ENCODE data around the gene KIF20A.

Gene KIF20A

DNA sequence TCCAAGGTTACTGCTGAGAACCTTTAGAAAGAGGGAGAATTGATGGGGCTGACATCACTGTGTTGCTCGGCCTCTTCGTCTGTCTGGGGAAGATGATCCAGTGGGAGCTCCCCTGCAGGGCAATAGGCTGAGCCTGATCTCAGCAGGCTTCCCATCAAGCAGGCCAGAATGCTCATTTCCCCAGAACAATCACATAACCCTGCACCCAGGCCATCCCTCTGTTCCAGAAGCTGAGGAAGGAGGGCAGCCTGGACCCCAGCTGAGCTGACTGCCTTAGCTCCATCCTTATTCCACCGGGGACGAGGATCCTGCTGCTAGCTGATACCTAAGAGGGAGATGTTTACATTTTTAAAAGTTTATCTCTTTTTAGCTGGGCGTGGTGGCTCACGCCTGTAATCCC is 45.8 kb downstream of the KIF20A start:
- Mint-ChIP-seq H3K4me1 (no peaks in the 10 kb centered on the region), H3K9me3 (no peaks in the 10 kb centered on the region), H3K4me3 (no peak overlapping the region), H3K36me3 (no peaks in the 10 kb centered on the region), H3K27ac (no peak overlapping the region)
- no peak for DNase-seq (ENCODE audit: low spot score in 2 of 2)
- ATAC-seq = no peak

DNA sequence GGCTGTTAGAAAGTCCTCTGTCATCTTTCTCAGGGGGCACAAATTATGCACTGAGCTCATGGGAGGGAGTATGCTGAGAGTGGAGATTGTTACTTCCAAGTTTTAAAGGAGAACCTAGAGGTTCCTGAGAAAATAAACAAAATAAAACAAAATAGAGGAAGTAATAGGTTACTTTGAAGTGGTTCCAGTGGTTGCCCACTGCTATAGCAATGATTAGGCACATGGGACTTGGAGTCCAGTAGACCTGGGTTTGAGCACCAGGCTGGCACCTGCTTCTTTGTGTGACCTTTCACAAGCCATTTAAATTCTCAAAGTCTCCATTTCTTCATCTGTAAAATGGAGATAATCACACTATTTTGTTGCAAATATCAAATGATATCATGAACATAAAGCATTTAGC is 48.0 kb downstream of the KIF20A start:
- no peaks in the 10 kb centered on the region for H3K4me1 Mint-ChIP-seq
- H3K4me3 Mint-ChIP-seq = no peak overlapping the region
- DNase-seq (ENCODE audit: low spot score in 2 of 2) = no peak
- no peak overlapping the region for H3K27ac Mint-ChIP-seq
- no peaks in the 10 kb centered on the region for H3K36me3 Mint-ChIP-seq
- ATAC-seq = no peak
- H3K9me3 Mint-ChIP-seq = no peaks in the 10 kb centered on the region

DNA sequence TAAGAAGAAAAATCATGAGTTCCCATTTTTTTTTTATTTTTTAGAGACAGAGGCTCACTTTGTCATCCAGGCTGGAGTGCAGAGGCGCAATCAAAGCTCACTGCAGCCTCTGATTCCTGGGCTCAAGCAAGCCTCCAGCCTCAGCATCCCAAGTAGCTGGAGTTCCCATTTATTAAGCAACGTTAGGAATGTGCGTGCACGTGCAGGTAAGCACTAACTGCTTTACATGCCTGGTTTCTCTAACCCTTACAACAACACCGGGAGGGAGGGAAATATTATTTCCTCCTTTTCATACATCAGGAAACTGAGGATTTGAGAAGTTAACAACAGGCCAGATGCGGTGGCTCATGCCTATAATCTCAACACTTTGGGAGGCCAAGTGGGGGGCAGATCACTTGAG is 50.5 kb downstream of the KIF20A start:
- H3K4me1 Mint-ChIP-seq = no peaks in the 10 kb centered on the region
- DNase-seq (ENCODE audit: low spot score in 2 of 2) = no peak
- H3K27ac Mint-ChIP-seq = no peak overlapping the region

DNA sequence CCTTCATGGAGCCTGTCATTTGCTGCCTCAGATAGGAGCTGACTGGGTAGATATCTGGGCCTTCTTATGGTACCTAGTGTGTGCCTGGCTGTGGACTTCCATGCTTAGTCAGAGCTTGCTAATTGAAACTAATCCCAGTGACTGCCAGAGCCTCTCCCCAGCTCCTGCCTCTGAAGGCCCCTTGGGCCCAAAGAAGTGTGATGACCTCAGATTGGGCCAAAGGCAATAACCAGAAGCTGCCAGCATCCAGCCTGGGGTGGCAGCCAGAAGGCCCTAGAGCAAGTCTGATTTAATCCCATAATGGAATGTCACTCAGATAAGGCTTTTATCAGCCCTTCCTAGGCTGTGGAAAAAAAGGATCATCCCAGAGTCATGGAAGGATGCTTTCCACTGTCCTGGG is 51.3 kb downstream of the KIF20A start:
- no peak for ATAC-seq
- no peaks in the 10 kb centered on the region for H3K9me3 Mint-ChIP-seq
- no peak overlapping the region for H3K27ac Mint-ChIP-seq
- H3K4me3 Mint-ChIP-seq = no peak overlapping the region
- DNase-seq (ENCODE audit: low spot score in 2 of 2) = no peak
- no peaks in the 10 kb centered on the region for H3K36me3 Mint-ChIP-seq
- H3K4me1 Mint-ChIP-seq = no peaks in the 10 kb centered on the region

More for the DNA sequence above, 50.5 kb downstream of the KIF20A start:
- Mint-ChIP-seq H3K4me3 (no peak overlapping the region), H3K9me3 (no peaks in the 10 kb centered on the region), H3K36me3 (no peaks in the 10 kb centered on the region)
- ATAC-seq = no peak

DNA sequence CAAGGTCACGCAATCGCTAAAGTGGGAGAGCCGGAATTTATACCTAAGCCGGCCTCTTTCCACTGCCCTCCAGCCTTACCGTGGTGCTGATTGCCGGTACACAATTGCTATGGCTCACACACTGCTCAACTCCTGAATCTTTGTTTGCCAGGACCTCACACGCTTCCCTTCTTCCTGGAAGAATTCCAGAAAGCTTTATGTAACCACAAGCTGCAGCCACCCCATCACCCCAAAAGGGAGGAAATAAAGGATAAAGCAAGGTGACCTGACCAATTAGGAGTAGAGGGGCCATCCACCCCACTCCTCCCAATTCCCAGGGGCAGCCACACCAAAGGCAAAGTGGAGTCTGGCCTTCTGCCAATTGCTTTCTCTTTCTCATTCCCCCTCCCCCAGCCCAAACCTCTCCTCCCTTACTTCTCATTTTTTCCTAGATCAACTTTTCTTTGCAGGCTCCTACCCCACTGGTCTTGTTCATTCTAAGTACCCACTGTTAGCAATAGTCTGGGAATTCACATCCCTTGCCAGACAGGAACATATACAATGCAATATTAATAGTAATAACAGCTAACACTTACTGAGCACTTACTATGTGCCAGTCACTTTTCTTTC is 52.2 kb downstream of the KIF20A start:
- Mint-ChIP-seq H3K4me1 (no peaks in the 10 kb centered on the region), H3K36me3 (no peaks in the 10 kb centered on the region), H3K9me3 (no peaks in the 10 kb centered on the region), H3K4me3 (no peak overlapping the region), H3K27ac (no peak overlapping the region)
- ATAC-seq = no peak
- no peak for DNase-seq (ENCODE audit: low spot score in 2 of 2)

DNA sequence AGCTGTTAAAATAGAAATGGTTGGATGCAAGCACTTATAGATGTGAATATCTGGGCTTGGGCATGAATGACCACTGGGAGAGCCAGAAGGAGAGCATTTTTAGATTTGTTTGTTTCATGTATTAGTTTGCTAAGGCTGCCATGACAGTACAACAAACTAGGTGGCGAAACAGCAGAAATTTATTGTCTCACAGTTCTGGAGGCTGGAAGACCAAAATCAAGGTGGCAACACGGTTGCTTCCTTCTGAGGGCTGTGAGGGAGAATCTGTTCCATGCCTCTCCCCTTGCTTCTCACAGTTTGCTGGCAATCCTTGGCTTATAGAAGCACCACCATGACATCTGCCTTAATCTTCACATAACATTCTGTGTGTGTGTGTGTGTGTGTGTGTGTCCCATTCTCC is 54.4 kb downstream of the KIF20A start:
- Mint-ChIP-seq H3K9me3 (no peaks in the 10 kb centered on the region), H3K4me1 (no peaks in the 10 kb centered on the region), H3K4me3 (no peak overlapping the region), H3K36me3 (no peaks in the 10 kb centered on the region), H3K27ac (no peak overlapping the region)
- ATAC-seq (no peak), DNase-seq (ENCODE audit: low spot score in 2 of 2) (no peak)

DNA sequence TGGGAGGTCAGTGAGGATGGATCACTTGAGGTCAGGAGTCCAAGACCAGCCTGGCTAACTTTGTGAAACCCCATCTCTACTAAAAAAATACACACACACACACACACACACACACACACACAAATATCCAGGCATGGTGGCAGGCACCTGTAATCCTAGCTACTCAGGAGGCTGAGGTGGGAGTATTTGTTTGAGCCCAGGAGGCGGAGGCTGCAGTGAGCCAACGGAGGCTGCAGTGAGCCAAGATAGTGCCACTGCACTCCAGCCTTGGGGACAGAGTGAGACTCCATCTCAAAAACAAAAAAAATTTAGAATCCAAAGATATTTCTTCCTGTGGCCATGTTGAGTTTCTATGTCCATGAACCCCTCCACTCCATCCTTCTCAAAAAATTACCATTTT is 55.7 kb downstream of the KIF20A start:
- DNase-seq (ENCODE audit: low spot score in 2 of 2) = no peak
- Mint-ChIP-seq H3K9me3 (no peaks in the 10 kb centered on the region), H3K27ac (no peak overlapping the region), H3K36me3 (no peaks in the 10 kb centered on the region), H3K4me1 (no peaks in the 10 kb centered on the region), H3K4me3 (no peak overlapping the region)
- ATAC-seq = no peak

Data from stimulated activated effector memory CD8-positive, alpha-beta T cell treated with anti-CD3 and anti-CD28 coated beads, Interleukin-12 subunit alpha, Interleukin-12 subunit beta, amount 100 ng/mL, for 72 hours (primary cell).